HEK293T (cell line): ENCODE results near the gene TUBA1A.

Source experiments
- LEF1 ChIP-seq: fragments of 450-650 bp; IDR thresholded peaks from 2 replicates; pipeline ENCODE4 v1.6.1; 2017; ENCODE audit warnings: mild to moderate bottlenecking, borderline replicate concordance
- NFRKB ChIP-seq: fragments of 450-650 bp; IDR thresholded peaks from 2 replicates; pipeline ENCODE4 v1.6.1; 2016; ENCODE audit warnings: mild to moderate bottlenecking, moderate library complexity
- SUZ12 ChIP-seq: fragments of 450-650 bp; IDR thresholded peaks from 2 replicates; pipeline ENCODE4 v1.6.1; 2016; ENCODE audit warnings: mild to moderate bottlenecking

DNA sequence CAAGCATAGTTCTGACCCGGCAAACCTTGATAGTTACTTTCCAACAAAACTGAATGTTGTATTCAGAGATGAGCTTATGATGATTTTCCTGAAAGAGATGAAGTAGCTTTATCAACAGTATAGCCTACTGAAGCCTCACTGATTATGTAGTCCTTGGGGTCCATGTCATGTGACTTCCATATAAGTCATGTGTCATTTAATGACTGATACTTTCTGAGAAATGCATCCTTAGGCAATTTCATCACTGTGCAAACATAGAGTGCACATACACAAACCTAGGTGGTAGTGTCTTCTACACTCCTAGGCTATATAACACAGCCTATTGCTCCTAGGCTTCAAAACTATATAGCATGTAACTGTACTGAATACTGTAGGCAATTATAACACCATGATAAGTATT lies 47.5 kb upstream of the TUBA1A start:
- TF ChIP-seq SUZ12: no peak
- no peak for TF ChIP-seq NFRKB
- no peak for TF ChIP-seq LEF1
